IPS-NIHi7 (cell line): ENCODE measurements around the gene EPB41.
"Not testable (repeated sequence)": the region's sequence is repeated elsewhere in the genome, so short reads cannot be mapped to it uniquely, and the experiment has no call there.

Source experiments
- DNase-seq: peaks from one replicate; pipeline ENCODE4 v3.0.0; 2012; ENCODE audit warnings: mixed read lengths; ENCODE audit errors: extremely low spot score

Gene EPB41

DNA sequence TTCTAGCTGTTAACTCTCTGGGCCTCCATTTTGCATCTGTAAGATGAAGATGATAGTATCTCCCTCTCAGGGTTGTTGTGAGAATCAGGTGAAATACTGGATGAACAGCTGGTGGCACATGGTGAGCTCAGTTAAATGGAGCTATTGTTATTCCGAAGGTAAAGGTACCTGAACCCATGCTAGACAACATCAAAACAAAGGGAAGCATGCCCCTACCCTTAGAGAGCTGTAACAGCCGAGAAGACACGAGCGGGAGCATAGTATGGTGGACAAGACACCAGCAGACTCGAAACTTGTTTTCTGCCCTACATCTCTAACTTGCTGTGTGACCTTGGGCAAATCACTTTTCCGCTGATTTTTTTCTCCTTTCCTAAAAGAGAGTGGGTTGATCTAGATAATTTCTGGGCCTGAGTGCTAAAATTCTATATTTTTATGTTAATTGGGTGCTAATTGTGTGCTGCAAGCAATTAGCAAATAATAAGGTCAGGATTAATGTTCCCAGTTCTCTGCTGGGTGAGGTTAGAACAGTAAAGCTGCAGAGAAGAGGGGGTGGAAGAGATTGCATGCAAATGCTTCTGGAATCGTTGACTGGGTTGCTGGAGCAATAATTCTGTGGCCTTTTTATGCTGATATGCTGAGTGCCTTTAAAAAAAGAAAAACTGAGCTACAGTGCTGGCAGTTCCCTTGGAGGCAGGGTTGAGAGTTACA lies 198.5 kb downstream of the EPB41 start:
- DNase-seq, result no peak

GRCh38 chr1:29113413-29114117 lies 199.2 kb downstream of the EPB41 start:
- no peak for DNase-seq

DNA sequence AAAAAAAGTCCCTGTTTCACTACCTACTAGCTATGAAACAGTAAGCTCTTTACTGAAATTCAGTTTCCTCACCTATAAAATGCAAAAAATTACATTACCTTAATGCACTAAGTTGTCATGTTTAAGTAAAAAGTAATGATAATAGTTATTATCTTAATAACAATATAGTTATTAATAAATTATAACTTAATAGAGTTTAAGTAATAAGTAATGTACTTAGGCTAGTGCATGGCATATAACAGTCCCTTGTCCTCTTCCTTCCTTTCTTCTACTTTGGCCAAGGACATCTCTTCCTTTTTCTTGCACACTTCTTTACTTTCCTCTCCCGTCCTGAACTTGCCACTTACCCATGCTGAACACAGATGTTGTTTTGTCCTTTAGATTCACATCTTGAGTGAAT lies 200.3 kb downstream of the EPB41 start:
- DNase-seq, result no peak

DNA sequence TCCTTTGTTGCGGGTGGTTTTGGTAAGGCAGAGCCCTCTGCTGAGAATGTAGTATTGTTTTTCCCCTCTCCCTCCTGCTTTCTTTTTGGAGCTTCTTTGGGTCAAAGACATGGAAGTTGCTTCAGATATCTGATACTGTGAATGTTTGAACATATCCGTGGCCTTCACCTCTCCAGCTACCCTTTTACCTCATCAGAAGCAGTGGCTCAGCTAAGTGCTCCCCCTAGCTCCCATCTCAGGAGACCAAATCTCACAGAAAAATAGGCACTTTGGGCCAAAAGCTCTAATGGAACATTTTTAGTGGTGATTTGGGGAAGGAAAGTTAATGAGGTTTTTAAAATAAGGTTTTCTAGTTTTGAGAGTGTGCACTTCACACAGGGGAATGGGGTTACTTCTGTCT lies 203.0 kb downstream of the EPB41 start:
- no peak for DNase-seq

DNA sequence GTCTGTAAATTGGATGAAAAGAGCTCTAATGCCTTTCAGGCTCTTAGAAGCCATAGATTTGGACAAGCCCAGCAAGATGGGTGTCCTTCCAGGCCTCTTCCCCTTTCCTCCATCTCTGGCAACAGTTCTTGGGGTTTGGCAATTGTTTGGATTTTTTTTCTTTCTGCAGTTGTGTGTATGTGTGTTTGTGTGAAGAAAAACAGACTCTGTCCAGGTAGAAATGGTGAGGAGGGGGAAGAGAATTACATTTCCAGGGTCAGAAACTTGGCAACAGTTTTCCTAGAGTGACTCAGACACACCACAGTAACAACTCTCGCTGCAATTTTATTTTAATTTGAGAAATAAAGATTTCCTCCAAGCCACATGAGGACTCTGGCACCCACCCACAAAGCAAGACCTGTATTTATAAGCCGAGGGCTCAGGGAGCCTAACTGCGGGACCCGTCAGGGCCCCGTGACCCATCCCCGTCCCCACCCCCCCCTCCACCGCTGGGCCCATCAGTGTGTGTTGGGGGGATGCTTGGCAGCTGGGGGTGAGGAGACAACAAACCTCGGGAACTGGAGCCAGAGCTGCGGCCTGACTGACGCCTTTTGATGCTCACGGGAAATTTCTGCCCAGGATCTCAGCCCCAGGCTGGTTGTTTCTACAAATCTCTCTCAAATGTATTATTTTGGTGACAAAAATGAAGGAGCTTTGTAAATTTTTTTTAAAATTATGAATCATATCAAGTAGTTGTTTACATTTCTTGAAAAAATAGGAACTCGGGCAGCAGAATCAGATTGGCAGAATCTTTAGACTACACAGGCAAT lies 205.0 kb downstream of the EPB41 start:
- DNase-seq, result no peak

- no peak for DNase-seq
Measured at GRCh38 chr1:29120367-29120766, 206.0 kb downstream of the EPB41 start.

DNA sequence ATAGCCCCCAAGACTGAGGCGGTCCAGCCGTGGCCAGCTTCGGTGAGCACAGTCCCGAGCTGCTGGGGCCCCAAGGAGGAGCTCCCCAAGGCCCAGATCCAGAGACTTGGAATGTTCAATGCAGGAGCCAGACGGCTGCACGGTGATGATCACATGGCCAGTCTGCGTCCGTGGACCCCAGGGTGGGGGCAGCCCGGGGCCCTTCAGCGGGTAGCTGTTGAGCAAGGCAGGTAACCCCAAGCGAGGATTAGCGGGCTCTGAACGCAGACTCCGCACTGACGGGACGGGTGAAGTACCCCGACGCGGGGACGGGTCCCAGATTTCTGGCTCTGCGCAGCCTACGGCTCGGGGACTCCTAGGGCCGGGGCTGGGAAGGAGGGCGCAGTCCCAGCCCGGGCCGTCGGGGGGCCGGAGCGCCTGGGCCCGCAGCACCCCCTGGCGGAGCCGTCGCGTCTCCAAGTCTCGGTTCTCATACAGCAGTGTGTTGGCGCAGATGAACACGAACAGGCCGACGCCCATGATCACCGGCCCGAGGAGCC lies 206.6 kb downstream of the EPB41 start:
- peak; percentile 86 for DNase-seq

DNA sequence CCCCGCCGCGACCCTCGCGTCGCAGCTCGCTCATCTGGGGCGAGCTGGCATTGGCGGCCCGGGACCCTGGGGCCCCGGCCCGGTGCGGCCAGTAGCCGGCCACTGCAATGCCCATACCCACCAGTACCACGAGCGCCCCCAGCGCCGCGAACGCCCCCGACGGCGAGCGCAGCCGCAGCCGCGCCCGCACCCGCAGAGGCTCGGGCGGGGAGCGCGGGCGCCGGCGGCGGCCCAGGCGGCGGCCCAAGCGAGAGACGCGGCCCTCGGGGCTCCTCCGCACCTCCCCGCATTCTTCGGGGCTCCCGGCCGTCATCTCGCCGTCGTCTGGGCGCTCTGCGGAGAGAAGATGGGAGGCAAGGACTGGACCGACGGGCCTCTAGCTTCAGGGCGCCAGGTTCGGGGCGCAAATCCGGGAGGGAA lies 207.2 kb downstream of the EPB41 start:
- DNase-seq, result peak; percentile 53

DNA sequence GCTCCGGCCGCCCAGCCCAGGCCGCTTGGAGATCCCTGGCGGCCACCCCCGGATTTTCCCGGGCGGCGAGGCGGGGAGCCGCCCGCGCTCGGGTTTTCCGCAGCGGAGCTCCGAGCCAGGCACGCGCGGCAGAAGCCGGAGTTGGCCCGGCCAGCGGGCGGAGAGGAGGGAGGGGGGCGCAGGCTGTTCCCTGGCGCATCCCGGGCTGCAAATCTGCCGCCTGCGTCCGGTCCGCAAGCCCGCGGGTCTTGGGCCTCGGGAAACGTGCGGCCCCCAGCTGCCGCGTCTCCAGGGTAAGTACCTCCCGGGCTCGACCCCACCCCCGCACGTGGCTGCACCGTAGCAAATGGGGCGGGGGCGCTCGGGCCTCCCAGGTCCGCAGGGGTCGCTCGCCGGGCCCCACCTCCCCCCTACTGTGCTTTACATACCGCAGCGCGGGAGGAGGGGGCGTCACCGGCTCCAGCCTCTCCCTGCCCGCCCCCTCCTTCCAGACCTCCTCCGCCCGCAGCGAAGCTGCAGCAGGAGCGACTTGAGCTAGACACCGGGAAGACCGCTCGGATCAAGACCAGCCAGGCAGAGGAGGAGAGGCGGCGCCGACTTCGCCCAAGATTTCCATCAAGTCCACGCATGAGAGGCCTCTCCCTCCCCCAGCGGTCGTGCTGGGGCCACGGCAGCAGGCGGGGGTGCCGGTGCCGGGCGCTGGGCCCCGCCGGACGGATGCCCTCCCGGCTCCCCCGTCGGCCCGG lies 207.7 kb downstream of the EPB41 start:
- peak; percentile 76 for DNase-seq

DNA sequence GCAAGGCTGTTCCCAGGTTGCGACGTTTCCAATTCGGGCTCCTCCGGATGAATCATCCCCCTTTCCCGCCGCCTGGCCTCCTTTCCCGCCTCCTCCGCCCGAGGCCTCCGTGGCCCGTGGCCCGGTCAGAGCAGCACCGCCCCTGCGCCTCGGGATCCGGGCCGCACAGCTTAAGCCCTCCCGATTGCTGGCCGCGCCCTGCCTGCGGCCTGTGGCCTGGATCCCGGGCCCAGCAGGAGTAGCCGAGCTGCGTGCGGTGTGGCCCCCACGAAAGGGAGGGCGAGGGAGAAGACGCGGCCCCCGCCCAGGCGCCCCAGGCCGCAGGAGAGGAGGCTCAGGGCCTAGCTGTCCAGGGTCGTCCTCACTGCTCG lies 208.3 kb downstream of the EPB41 start:
- DNase-seq, result no peak

DNA sequence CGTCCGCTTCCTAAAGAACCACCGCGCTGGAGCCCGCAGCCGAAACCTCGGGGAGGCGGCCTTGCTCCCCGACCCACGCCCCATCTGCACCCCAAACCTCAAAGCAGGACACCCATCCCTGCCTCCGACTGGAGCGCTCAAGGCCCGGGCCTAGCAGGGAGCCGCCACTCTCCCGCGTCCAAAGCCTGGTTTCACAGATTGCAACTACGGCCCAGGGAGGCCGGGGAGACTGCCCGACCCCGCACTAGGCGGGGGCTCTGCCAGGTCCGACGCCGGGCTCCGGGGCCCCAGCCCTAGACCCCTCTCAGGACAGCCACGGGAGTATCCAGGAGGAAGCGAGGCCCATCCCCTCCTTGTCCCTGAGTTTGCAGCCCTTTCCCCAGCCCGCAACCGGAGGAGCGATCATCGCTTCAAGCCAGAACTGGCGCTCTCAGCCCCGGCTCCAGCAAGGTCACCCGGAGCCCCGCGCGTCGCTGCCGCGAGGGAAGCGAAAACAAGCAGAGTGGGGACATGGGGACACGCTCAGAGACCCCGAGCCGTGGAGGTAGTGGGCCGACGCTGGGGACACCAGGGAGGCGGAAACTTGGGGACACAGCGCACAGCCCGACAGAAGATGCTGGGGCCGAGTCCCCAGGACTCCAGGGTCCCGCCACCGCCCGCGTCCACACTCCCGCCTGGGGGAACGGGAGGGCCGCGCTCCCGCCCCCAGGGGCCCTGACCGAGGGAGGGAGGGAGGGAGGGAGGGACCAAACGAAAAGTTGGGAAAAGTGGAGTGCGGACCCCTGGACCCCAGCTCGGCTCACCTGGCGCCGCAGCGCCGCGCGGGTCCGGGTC lies 208.9 kb downstream of the EPB41 start:
- DNase-seq, result no peak

DNA sequence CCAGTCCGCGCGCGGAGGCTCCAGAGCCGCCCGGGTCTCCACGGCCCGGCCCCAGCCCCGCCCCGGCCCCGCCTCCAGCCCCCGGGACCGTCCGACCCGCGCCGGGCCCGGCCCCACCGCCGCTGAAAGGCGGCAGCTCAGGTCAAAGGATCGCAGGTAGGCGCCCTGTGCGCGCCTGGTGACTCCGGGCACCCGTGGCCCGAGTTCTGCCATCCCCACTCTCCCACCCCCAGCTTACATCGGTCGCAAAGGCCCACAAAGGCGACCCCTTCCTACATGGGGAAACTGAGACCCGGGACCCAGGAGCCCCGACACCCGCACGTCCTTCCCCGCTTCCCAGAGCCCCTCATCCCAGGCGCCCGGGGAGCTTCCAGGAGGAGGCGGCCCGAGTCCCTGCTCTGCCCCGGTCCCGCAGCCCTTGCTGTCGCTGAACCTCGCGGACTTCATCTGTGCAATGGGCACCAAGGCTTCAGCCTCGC lies 209.6 kb downstream of the EPB41 start, which contains the start of gene TMEM200B:
TSS of gene TMEM200B (minus strand) at position 17 of the 479 bp plus-strand sequence. CDS start 2,075 bp downstream, outside the sequence.
- DNase-seq, result no peak

DNA sequence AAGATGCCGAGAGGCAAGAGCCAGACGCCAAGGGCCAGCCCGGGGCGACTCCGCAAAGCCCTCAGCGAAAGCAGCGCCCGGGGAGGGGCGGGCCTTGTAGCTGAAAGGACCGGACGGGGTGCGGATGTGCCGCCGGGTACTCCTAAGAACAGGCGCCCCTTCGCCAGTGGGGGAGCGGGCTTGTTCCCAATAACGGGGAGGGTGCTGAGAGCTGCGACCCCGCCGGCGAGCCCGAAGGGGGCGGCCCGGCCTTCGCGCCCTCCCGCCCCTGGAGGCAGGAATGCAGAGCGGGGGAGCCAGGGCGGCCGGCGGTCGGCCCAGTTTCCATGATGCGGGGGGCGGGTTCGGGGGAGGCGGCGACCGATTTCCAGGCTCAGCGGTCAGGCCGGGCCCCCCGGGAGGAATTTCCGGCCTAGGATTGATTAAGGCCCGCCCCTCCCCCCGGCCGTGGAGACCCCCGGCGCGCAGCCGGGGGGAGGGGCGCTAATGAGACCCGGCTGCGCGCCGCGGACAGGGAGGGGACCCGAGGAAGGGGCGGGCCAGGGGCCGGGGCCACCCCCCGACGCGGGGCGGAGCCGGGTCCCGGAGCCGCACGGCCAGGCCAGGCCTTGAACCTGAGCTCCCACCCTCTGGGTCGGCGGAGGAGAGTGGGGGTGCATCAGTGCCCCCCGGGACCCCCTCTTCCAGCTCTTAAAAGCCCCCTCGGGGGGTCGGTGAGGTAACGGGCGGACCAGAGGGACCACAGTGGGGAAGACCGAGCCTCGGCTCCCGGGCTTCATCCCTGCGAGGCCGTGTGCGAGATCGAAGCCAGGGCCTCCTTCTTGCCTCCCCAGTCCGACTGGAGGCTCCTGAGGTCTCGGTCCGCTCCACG lies 210.2 kb downstream of the EPB41 start:
- peak; percentile 96 for DNase-seq

DNA sequence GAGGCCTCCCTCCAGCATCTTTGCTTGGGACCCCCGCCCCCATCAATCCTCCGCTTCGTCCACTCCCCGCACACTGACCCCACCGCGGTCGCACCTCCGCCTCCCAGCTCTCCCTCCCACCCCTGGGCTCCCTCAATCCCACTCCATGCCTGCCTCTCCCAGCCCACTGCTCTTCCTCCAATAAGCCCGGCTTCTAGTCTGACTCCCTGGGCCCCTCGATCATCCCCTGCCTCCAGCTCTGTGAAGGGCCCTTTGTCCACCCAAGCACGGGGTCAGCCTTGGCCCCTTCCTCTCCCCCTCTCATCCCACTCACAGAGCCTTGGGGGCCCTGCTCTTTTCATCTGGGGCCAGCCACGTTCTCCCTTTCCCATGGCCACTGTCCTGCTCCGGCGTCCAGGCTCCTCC lies 210.9 kb downstream of the EPB41 start:
- no peak for DNase-seq

- DNase-seq, result no peak
Measured at GRCh38 chr1:29125788-29126187, 211.4 kb downstream of the EPB41 start.

- DNase-seq, result no peak
Measured at GRCh38 chr1:29126198-29126597, 211.8 kb downstream of the EPB41 start.

DNA sequence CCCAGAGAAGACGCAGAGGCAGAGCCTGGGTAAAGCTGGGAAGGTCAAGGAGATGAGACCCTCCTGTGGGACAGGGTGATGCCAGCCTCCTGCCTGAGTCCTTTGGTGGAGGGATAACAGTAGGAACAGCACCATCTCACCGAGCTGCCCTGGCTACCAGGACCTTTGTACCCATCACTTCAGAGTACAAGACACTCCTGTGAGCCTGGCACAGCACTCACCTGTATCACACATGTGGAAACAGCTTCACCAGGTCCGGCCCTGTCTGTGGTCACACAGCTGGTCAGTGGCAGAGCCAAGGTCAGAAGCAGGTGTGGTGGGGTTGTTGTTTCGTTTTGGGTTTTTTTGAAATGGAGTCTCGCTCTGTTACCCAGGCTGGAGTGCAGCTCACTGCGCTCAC lies 214.4 kb downstream of the EPB41 start:
- no peak for DNase-seq

DNA sequence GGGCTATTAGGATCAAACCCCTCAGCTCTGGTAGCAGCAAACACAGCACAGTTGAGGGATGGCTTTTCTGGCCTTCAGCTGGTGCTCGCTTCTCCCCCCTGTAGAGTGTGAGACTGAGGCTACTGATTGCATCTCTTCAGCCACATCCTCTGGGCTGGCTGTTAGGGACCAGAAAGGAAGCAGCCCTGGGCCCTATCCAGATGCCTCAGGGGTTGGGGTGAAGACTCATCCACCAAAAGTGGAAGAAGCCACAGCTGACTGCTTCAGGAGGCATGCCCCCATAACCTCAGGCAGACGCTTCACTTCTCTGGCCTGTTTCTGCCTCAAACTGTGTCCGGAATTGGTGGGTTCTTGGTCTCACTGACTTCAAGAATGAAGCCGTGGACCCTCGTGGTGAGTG lies 215.5 kb downstream of the EPB41 start:
- no peak for DNase-seq

- DNase-seq, result not testable (repeated sequence)
Measured at GRCh38 chr1:29131056-29131455, 216.7 kb downstream of the EPB41 start.
